Caki2 (cell line): ENCODE data around the gene LZTR1. TPM values are rescaled to one million over a fixed set of nuclear protein-coding genes. Genes with fewer than 3 reads are reported as not detected.

Source experiments
- DNase-seq: peaks from one replicate; pipeline ENCODE4 v3.0.0-alpha.2; 2015; ENCODE audit warnings: low read depth
- in situ Hi-C: cut with HindIII; loops from 2 replicates; pipeline ENCODE4 v1.10.0; 2016; ENCODE audit warnings: low sequenced_read_pairs, low pct_unique_long_range_greater_than_20kb, mixed read lengths
- total RNA-seq: library from RNA; depleted of rRNA; stranded (reverse); fragments of >200 nt; shearing (Covaris generic); gene quantifications from 2 replicates; pipeline ENCODE4 v1.2.3, GENCODE V29; 2014; ENCODE audit warnings: low replicate concordance

LZTR1 gene
- total RNA-seq, 1 experiment from 2014 or later = 50.7 TPM

- DNase-seq = no peak
- in situ Hi-C loops = no loop called here
Measured at GRCh38 chr22:20990184-20991180, 8.4 kb downstream of the LZTR1 start.

DNA sequence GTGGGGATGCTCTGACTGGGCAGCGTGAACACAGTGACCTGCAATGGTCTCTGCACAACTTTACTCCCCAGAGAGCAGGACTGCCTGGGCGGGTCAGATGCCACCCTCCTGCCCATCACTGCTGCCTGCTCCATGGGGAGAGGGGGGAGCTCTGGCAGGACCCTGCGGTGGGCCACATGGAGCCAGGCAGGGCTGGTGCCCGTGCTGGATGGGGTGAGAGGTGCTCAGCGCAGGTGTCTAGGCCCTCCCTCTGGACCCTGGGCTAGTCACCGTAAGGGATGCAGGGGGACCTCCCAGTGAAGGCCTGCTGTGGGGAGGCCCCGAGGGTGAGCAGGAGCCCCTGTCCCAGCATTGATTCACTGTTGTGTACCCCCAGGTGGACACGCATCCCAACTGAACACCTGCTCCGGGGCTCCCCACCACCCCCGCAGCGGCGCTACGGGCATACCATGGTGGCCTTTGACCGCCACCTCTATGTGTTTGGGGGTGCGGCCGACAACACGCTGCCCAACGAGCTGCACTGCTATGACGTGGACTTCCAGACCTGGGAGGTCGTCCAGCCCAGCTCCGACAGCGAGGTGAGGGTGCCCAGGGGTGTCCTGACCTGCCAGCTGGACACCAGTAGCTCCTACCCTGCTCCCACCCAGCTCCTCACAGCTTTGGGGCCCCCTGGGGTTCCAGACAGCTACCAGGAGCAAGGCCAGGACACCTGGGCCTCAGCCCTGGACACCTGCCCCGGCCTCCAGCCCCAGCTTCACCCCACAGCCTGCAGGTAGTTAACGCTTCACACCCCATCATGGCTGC is 9.4 kb downstream of the LZTR1 start:
- in situ Hi-C loops = no loop called here
- DNase-seq = no peak

- in situ Hi-C loops = no loop called here
- no peak for DNase-seq
Measured at GRCh38 chr22:20992056-20992442, 10.0 kb downstream of the LZTR1 start.

DNA sequence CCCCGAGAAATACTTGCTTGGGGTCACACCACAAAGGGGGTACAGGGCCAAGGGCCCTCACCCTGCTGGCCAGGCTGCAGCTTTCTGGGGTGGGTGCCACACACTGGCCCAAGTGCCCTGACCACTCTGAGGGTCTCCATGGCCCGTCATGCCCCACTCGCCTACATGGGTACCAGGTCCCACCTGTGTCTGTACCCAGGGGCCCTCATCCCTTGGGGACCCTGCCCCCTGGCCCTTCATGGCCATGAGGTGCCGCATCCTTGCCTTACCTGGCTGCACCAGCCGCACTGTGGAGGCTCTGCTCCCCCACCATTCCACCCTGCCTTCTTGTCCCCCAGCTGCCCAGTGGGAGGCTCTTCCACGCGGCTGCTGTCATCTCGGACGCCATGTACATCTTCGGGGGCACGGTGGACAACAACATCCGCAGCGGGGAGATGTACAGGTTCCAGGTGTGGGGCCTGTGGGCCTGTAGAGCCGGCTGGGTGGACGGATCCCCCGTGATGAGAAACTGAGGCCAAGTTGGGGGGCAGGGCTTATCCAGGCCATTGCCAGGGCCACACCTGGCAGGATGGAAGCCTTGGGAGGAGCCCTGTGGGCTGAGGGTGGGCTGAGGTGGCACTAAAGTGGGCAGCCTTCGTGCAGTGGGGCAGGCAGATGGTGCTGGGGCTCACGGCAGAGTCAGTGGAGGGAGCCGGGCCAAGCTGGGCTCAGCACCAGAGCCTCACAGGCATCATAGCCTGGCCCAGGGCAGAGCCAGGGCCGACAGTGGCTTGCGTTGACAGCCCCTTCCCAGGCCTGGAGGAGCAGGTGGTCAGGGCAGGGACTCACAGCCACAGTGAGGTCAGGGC is 10.6 kb downstream of the LZTR1 start:
- in situ Hi-C loops = no loop called here

GRCh38 chr22:20993304-20994127 is 11.4 kb downstream of the LZTR1 start:
- no peak for DNase-seq
- in situ Hi-C loops = no loop called here

More for the DNA sequence above, 10.6 kb downstream of the LZTR1 start:
- no peak for DNase-seq

DNA sequence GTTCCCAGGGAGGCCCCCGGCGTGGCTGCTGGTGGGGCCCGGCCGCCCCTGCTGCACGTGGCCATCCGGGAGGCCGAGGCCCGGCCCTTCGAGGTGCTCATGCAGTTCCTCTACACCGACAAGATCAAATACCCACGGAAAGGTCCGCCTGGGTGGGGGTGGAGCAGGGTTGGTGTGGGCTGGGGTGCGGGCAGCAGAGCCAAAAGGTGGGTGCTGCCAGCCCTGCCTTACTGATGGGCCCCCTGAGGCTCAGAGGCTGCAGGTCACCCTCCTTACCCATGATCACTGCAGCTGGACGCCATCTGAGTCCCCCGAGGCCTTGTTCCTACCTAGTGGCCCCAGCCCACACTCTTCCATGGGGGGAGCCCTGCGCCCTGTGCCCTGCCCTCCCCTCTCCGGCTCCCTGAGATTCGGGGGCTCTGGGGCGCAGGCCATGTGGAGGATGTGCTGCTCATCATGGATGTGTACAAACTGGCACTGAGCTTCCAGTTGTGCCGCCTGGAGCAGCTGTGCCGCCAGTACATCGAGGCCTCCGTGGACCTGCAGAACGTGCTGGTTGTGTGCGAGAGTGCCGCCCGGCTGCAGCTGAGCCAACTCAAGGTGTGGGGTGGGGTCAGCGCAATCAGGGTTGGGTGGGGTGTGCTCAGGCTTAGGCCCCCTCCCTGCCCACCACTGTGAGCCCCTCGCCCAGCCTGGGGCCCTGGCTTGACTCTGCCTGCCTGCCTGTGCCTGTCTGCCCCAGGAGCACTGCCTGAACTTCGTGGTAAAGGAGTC is 12.2 kb downstream of the LZTR1 start:
- DNase-seq = no peak
- in situ Hi-C loops = no loop called here

GRCh38 chr22:20994902-20995241 is 12.8 kb downstream of the LZTR1 start:
- in situ Hi-C loops = no loop called here
- DNase-seq = no peak

DNA sequence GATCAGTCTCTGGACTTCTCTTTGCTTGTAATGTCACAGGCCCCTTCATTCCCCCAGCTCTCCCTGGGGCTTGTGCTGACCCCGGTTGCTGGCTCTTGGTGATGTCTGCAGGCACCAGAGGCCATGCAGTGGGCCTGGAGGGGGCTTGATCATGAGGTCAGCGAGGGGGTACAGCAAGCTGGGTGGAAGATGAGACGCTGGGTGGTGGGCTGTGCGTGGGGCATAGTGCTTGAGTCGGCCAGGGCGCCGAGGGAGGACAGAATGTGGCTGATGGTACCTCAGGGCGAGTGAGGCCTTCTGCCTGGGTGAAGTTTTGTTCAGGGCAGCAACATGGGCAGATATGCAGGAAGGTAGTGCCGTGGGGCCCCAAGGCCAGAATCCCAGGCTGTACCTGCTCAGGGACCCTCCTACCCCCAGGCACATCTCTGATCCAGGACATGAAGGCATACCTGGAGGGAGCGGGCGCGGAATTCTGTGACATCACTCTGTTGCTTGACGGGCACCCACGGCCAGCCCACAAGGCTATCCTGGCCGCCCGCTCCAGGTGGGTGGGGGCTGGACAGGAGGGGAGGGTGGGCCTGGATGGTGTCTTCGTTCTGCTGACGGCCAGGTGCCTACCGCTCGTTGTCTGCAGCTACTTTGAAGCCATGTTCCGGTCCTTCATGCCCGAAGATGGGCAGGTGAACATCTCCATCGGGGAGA is 13.4 kb downstream of the LZTR1 start:
- in situ Hi-C loops = no loop called here
- DNase-seq = no peak

- in situ Hi-C loops = no loop called here
Measured at GRCh38 chr22:20996031-20996410, 13.9 kb downstream of the LZTR1 start.

DNA sequence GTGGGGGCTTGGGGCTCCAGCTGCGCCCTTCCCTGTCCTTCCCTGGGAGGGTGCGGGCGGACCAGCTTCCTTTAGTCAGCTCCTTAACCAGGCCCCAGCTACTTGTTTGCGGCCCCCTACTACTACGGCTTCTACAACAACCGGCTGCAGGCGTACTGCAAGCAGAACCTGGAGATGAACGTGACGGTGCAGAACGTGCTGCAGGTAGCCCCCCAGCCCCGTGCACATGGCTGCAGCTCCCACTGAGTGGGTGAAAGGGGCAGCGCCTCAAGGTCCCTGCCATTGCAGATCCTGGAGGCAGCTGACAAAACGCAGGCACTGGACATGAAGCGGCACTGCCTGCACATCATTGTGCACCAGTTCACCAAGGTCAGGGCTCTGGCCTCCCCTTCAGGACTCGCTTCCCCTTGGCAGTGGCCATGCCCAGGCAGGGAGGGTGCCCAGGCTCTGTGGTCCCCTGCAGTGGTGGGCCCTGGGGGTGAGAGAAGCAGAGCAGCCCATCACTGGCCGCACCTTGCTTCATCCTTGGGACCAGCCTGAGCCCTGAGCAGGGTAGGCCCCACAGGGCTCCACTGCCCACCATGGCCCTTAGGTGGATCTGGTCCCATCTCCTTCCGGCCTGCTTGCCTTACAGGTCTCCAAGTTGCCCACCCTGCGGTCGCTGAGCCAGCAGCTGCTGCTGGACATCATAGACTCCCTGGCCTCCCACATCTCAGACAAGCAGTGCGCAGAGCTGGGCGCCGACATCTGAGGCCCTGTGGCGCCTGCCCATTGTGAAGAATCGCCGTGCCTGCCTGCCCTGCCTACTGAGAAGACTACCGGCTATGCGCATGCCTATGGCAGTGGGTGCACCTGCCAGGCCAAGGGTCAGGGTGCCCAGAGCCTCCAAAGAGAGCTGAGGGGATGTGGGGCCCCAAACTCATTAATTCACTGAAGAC is 14.8 kb downstream of the LZTR1 start:
- DNase-seq = no peak
- in situ Hi-C loops = no loop called here

More at GRCh38 chr22:20996031-20996410, 13.9 kb downstream of the LZTR1 start:
- DNase-seq = no peak

DNA sequence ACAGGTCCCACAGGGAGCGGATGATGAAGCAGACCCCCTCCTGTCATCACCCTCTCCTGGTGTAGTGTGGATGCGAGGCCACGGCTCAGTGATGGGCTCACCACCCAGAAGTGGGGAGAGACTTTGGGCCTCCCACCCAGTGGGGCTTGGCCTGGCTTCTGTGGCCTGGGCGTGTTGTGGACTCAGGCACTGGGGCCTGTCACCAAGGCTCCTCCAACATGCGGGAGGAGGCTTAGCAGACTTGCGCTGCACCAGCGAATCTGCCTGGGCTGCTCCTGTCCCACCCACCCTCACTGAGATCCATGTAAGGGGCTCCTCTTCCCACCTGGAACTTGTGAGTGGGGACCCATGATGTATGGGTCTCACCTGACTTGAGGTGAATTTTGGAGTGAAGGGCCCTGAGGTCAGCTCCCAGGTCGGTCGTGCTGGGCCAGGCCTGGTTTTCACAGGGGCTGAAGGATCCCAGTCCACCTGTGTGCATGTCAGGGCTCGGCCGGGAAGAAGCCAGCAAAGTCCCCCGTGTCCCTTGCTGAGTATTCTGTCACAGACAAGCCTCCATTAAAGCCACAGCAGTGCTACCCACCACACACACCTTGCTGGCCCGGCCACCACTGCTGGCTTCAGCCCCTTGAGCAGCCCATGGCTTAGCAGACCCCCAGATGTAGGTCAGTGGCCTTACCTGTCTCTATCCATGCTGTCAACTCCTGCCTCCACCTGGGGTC is 15.6 kb downstream of the LZTR1 start:
- in situ Hi-C loops = no loop called here
- DNase-seq = no peak

DNA sequence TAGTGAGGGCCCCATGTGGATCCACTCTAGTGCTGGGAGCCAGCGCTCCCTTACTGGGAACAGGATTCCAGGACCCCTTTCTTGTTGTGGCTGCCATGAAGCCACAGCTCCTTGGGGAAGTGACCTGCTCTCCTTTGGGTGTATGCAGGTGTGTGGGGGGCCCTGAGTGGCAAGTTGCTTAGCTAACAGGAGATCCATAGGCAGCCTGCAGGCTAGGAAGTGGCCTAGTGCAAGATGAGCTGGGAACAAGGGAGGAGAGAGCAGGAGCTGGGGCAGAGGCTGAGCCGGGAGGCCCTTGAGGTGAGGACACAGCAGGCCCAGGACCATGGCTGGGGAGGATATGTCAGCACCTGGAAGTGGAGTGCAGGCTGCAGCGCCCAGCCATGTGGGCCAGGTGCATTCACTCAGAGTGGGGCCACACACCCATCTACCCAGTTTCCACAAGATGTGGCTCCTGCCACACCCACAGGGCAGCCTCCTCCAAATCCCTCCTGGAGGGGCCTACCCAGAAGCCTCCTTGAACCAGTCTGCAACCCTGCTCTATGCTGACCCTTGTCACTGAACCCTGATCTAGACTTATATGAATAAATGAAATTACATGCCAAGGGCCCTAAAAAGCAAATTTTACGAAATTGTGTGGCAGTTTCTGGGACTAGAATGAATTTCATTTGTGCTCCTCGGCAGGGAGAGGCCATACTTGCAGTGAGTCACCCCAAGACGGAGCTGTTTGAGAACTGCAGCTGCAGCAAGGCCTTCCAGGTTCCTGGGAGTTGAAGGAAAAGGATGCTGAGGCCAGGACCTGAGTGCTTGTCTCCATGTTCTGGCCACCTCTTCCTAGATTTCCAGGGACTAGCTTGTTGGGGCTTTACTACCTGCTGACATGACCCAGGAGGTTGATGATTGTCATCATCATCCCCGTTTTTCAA is 16.6 kb downstream of the LZTR1 start:
- no peak for DNase-seq
- in situ Hi-C loops = no loop called here

- no peak for DNase-seq
- in situ Hi-C loops = no loop called here
Measured at GRCh38 chr22:20999350-21000206, 17.5 kb downstream of the LZTR1 start.
